Trophoblast cell (in vitro differentiated cells and primary cell): Measurements from ENCODE around the gene ITPA.

Experiments used
- DNase-seq, 2 donors: peaks; one replicate each; pipeline ENCODE4 v3.0.0-alpha.2; 2016
- H2AFZ ChIP-seq: 2 replicates; pipeline ENCODE4 v1.6.1; 2013; ENCODE audit warnings: low read length, moderate library complexity, mild to moderate bottlenecking; ENCODE audit not compliant: insufficient read depth, poor library complexity
- H2AK5ac ChIP-seq: 2 replicates; pipeline ENCODE4 v1.6.1; 2013; ENCODE audit warnings: mild to moderate bottlenecking, low read length
- H2BK120ac ChIP-seq: 2 replicates; pipeline ENCODE4 v1.6.1; 2013; ENCODE audit warnings: low read length, mild to moderate bottlenecking, moderate library complexity; ENCODE audit not compliant: insufficient read depth, poor library complexity
- H2BK12ac ChIP-seq: 2 replicates; pipeline ENCODE4 v1.6.1; 2013; ENCODE audit warnings: mild to moderate bottlenecking, low read length, moderate library complexity
- H2BK5ac ChIP-seq: 2 replicates; pipeline ENCODE4 v1.6.1; 2013; ENCODE audit warnings: low read length, low read depth, moderate library complexity, mild to moderate bottlenecking; ENCODE audit not compliant: poor library complexity
- H3K14ac ChIP-seq: 2 replicates; pipeline ENCODE4 v1.6.1; 2013; ENCODE audit warnings: mild to moderate bottlenecking, low read length
- H3K18ac ChIP-seq: 2 replicates; pipeline ENCODE4 v1.6.1; 2013; ENCODE audit warnings: mild to moderate bottlenecking, low read length
- H3K23ac ChIP-seq: 2 replicates; pipeline ENCODE4 v1.6.1; 2013; ENCODE audit warnings: low read length
- H3K27ac ChIP-seq: 2 replicates; pipeline ENCODE4 v1.5.1; 2013; ENCODE audit warnings: low read depth, mild to moderate bottlenecking, inconsistent platforms, low read length, moderate library complexity
- H3K27me3 ChIP-seq: 2 replicates; pipeline ENCODE4 v1.6.1; 2013; ENCODE audit warnings: inconsistent platforms, mild to moderate bottlenecking, low read length, moderate library complexity; ENCODE audit not compliant: insufficient read depth
- H3K36me3 ChIP-seq, 2 experiments: 1 replicate in 1 of 2; 2 replicates in 1 of 2; pipeline ENCODE4 v1.6.1; 2013; ENCODE audit warnings: low read length in 2 of 2, mild to moderate bottlenecking in 2 of 2, moderate library complexity in 1 of 2; ENCODE audit not compliant: insufficient read depth in 2 of 2, control insufficient read depth in 1 of 2
- H3K4ac ChIP-seq: 2 replicates; pipeline ENCODE4 v1.6.1; 2013; ENCODE audit warnings: low read depth, mild to moderate bottlenecking, low read length, moderate library complexity
- H3K4me1 ChIP-seq, 2 experiments: 1 replicate in 1 of 2; 2 replicates in 1 of 2; pipeline ENCODE4 v1.6.1; 2013; ENCODE audit warnings: low read length in 2 of 2, mild to moderate bottlenecking in 2 of 2, moderate library complexity in 1 of 2; ENCODE audit not compliant: insufficient read depth in 2 of 2, control insufficient read depth in 1 of 2
- H3K4me2 ChIP-seq: 2 replicates; pipeline ENCODE4 v1.6.1; 2013; ENCODE audit warnings: inconsistent platforms, mild to moderate bottlenecking, low read length, moderate library complexity
- H3K4me3 ChIP-seq: 2 replicates; pipeline ENCODE4 v1.5.1; 2013; ENCODE audit warnings: mild to moderate bottlenecking, low read depth, low read length, inconsistent platforms
- H3K79me1 ChIP-seq: one replicate; pipeline ENCODE4 v1.6.1; 2013; ENCODE audit warnings: low read length
- H3K79me2 ChIP-seq: 2 replicates; pipeline ENCODE4 v1.6.1; 2013; ENCODE audit warnings: low read length, mild to moderate bottlenecking; ENCODE audit not compliant: control insufficient read depth, insufficient read depth, poor library complexity
- H3K9ac ChIP-seq: 2 replicates; pipeline ENCODE4 v1.6.1; 2013; ENCODE audit warnings: mild to moderate bottlenecking, low read length
- H3K9me3 ChIP-seq: 2 replicates; pipeline ENCODE4 v1.6.1; 2013; ENCODE audit warnings: low read depth, mild to moderate bottlenecking, control low read depth, inconsistent platforms, low read length; ENCODE audit not compliant: insufficient read depth
- H4K12ac ChIP-seq: 2 replicates; pipeline ENCODE4 v1.6.1; 2013; ENCODE audit warnings: low read depth, mild to moderate bottlenecking, low read length, moderate library complexity
- H4K8ac ChIP-seq: 2 replicates; pipeline ENCODE4 v1.6.1; 2013; ENCODE audit warnings: low read depth, mild to moderate bottlenecking, low read length, moderate library complexity
- H4K91ac ChIP-seq: one replicate; pipeline ENCODE4 v1.6.1; 2013; ENCODE audit warnings: low read depth, mild to moderate bottlenecking, low read length, moderate library complexity
- WGBS: extraction: QIAGEN DNeasy Blood & Tissue Kit; methylation state at CpG from one replicate; pipeline ENCODE4 v1.1.7; 2013; ENCODE audit warnings: missing lambda C conversion rate; ENCODE audit not compliant: insufficient read length, insufficient coverage; ENCODE audit errors: extremely low coverage; 5-methylcytosine and 5-hydroxymethylcytosine counted together

The ITPA gene

DNA sequence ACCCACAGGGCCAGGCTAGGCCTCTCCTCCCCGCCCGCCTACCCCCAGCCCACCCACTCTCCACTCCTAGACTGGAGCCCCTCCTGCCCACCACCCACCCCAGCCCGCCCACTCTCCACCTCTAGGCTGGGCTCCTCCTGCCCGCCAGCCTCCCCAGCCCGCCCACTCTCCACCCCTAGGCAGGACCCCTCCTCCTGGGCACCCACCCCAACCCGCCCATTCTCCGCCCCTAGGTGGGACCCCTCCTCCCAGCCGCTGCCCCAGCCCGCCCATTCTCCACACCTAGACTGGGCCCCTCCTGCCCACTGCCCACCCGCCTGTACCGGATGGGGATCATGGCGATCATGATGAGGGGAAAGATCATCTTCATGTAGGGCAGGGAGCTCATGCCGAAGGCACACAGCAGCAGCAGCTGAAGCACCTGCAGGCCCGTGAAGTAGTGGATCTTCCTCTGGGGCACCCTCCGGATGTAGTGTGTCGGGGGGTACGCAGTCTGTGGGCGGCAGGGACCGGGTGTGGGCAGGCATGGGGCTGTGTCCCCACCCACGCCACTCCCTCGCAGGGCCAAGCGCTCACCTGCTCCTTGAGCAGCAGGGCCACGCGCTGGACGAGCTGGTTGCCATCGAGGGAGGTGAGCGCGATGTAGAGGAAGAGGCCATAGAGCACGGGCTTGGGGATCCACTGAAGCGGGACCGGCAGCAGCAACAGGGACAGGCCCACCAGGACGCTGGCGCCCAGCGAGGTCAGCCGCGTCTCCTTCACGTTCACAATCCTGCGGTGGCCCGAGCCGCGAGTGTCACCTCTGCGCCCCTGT, 18.8 kb downstream of the ITPA start:
- Histone ChIP-seq H3K23ac (no peak overlapping the region), H2BK5ac (no peak overlapping the region), H3K9me3 (no peaks in the 10 kb centered on the region), H4K12ac (no peak overlapping the region), H3K79me2 (no peaks in the 10 kb centered on the region), H2AK5ac (no peak overlapping the region), H3K4ac (no peak overlapping the region), H2BK120ac (no peak overlapping the region), H3K27me3 (no peaks in the 10 kb centered on the region), H3K4me2 (no peak overlapping the region), H3K14ac (no peak overlapping the region), H4K91ac (no peak overlapping the region), H3K9ac (no peak overlapping the region), H2BK12ac (no peak overlapping the region), H3K27ac (no peak overlapping the region), H3K18ac (no peak overlapping the region), H3K79me1 (no peaks in the 10 kb centered on the region), H3K4me3 (no peak overlapping the region), H3K4me1 (no peaks in the 10 kb centered on the region), H2AFZ (no peak overlapping the region), H4K8ac (no peak overlapping the region), H3K36me3 (peaks cover 11 to 14% of the 10 kb centered on the region in 2 experiments)
- no CpG with 5 or more reads among the region's 42 CpGs for WGBS
- DNase-seq, result no peak

GRCh38 chr20:3228750-3229032, 19.4 kb downstream of the ITPA start:
- no peak overlapping the region for H3K4me2 ChIP-seq
- no peak for DNase-seq
- no peak overlapping the region for H2AFZ ChIP-seq
- H3K9ac ChIP-seq, result no peak overlapping the region
- H2BK120ac ChIP-seq, result no peak overlapping the region
- H2AK5ac ChIP-seq, result no peak overlapping the region
- H3K4me3 ChIP-seq, result no peak overlapping the region
- no peak overlapping the region for H2BK12ac ChIP-seq
- no peaks in the 10 kb centered on the region for H3K79me1 ChIP-seq
- no peak overlapping the region for H3K4ac ChIP-seq
- no peaks in the 10 kb centered on the region for H3K9me3 ChIP-seq
- no peak overlapping the region for H4K91ac ChIP-seq
- H3K18ac ChIP-seq, result no peak overlapping the region
- no peak overlapping the region for H4K12ac ChIP-seq
- no peak overlapping the region for H3K23ac ChIP-seq
- H3K4me1 ChIP-seq, result no peaks in the 10 kb centered on the region
- H3K14ac ChIP-seq, result no peak overlapping the region
- no peak overlapping the region for H2BK5ac ChIP-seq
- H3K36me3 ChIP-seq, result peaks cover 7 to 9% of the 10 kb centered on the region in 2 experiments
- H3K27ac ChIP-seq, result no peak overlapping the region
- WGBS, result no CpG with 5 or more reads among the region's 11 CpGs
- no peaks in the 10 kb centered on the region for H3K27me3 ChIP-seq
- H3K79me2 ChIP-seq, result no peaks in the 10 kb centered on the region
- no peak overlapping the region for H4K8ac ChIP-seq

GRCh38 chr20:3229158-3229557, 19.9 kb downstream of the ITPA start:
- Histone ChIP-seq H4K12ac (no peak overlapping the region), H3K27me3 (no peaks in the 10 kb centered on the region), H2BK5ac (no peak overlapping the region), H3K9me3 (no peaks in the 10 kb centered on the region), H2BK12ac (no peak overlapping the region), H4K91ac (no peak overlapping the region), H4K8ac (no peak overlapping the region), H3K4me3 (no peak overlapping the region), H3K79me2 (no peaks in the 10 kb centered on the region), H2AK5ac (no peak overlapping the region), H3K27ac (no peak overlapping the region), H3K4me1 (no peaks in the 10 kb centered on the region), H3K9ac (no peak overlapping the region), H3K14ac (no peak overlapping the region), H3K18ac (no peak overlapping the region), H3K4me2 (no peak overlapping the region), H3K36me3 (peaks cover 6 to 7% of the 10 kb centered on the region in 2 experiments), H2BK120ac (no peak overlapping the region), H3K23ac (no peak overlapping the region), H3K4ac (no peak overlapping the region), H3K79me1 (no peaks in the 10 kb centered on the region), H2AFZ (no peak overlapping the region)
- WGBS, result no CpG with 5 or more reads among the region's 22 CpGs
- DNase-seq, result no peak

GRCh38 chr20:3229798-3230197, 20.5 kb downstream of the ITPA start:
- peaks cover 6 to 7% of the 10 kb centered on the region in 2 experiments for H3K36me3 ChIP-seq
- no peaks in the 10 kb centered on the region for H3K27me3 ChIP-seq
- H3K79me2 ChIP-seq, result no peaks in the 10 kb centered on the region
- no peak overlapping the region for H3K27ac ChIP-seq
- H2AK5ac ChIP-seq, result no peak overlapping the region
- H2BK120ac ChIP-seq, result no peak overlapping the region
- no peak overlapping the region for H2BK12ac ChIP-seq
- H4K8ac ChIP-seq, result no peak overlapping the region
- H3K79me1 ChIP-seq, result no peaks in the 10 kb centered on the region
- H3K4ac ChIP-seq, result no peak overlapping the region
- WGBS, result no CpG with 5 or more reads among the region's 14 CpGs
- H3K9me3 ChIP-seq, result no peaks in the 10 kb centered on the region
- DNase-seq, result no peak
- H3K14ac ChIP-seq, result no peak overlapping the region
- H3K4me3 ChIP-seq, result no peak overlapping the region
- H2AFZ ChIP-seq, result no peak overlapping the region
- no peak overlapping the region for H3K9ac ChIP-seq
- no peak overlapping the region for H4K12ac ChIP-seq
- no peak overlapping the region for H3K18ac ChIP-seq
- H4K91ac ChIP-seq, result no peak overlapping the region
- no peaks in the 10 kb centered on the region for H3K4me1 ChIP-seq
- H3K4me2 ChIP-seq, result no peak overlapping the region
- no peak overlapping the region for H2BK5ac ChIP-seq
- no peak overlapping the region for H3K23ac ChIP-seq
